Activated naive CD4-positive, alpha-beta T cell treated with anti-CD3 and anti-CD28 coated beads, Interleukin-2, amount 10 ng/mL, durations not matched to agents 7 days and 5 days (primary cell): ENCODE measurements around the gene ENPP7.

ENCODE experiments used
- CTCF ChIA-PET: fragments of 350-600 bp; sonication (Branson Sonifier 250); formaldehyde crosslinking; loops from one replicate; lab custom pipeline; 2021; ENCODE audit warnings: antibody characterized with exemption; lab: Charles Lee
- DNase-seq: peaks from one replicate; pipeline ENCODE4 v3.0.0-alpha.2; 2020
- H3K27ac Mint-ChIP-seq: one replicate; pipeline ENCODE4 v1.8.0; 2021; ENCODE audit warnings: mild to moderate bottlenecking, moderate library complexity, mixed read lengths
- H3K27me3 Mint-ChIP-seq: one replicate; pipeline ENCODE4 v1.8.0; 2021; ENCODE audit warnings: mild to moderate bottlenecking, mixed read lengths
- H3K36me3 Mint-ChIP-seq: one replicate; pipeline ENCODE4 v1.8.0; 2021; ENCODE audit warnings: mixed read lengths
- H3K4me1 Mint-ChIP-seq: one replicate; pipeline ENCODE4 v1.8.0; 2021; ENCODE audit warnings: mixed read lengths
- H3K4me3 Mint-ChIP-seq: one replicate; pipeline ENCODE4 v1.8.0; 2021; ENCODE audit warnings: mild to moderate bottlenecking, moderate library complexity, mixed read lengths
- H3K9me3 Mint-ChIP-seq: one replicate; pipeline ENCODE4 v1.8.0; 2021; ENCODE audit warnings: mixed read lengths

Gene ENPP7

DNA sequence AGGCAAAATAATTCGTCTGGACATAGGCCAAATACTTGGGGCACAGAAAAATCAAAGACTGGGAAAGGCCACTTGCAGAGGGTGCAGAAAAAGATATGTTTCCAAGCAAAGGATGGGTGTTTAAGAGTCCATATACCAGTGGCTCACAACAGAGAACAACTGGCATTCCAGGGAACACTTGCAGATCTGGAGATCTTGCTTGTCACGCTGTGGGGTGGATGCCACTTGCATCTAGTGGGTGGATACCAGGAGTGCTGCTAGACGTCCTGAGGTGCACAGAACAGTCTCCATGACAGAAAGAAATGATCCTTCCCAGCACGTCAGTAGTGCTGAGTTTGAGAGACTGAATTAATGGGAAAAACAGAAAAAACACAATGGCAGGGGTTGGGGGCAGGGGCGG, 57.7 kb downstream of the ENPP7 start:
- H3K36me3 Mint-ChIP-seq, result peaks cover 1% of the 10 kb centered on the region
- peaks cover 5% of the 10 kb centered on the region for H3K4me1 Mint-ChIP-seq
- DNase-seq, result no peak
- H3K4me3 Mint-ChIP-seq, result no peak overlapping the region
- CTCF ChIA-PET, result interaction anchor here (0.9 to 2.2 kb wide), 3 partner anchors 13 to 23 kb away, joined by 3 to 7 read pairs (median 3); no protein-coding TSS in a partner anchor
- H3K27me3 Mint-ChIP-seq, result peaks cover 93% of the 10 kb centered on the region
- no peaks in the 10 kb centered on the region for H3K9me3 Mint-ChIP-seq
- no peak overlapping the region for H3K27ac Mint-ChIP-seq

GRCh38 chr17:79788989-79789942, 58.5 kb downstream of the ENPP7 start:
- H3K36me3 Mint-ChIP-seq, result peaks cover 4% of the 10 kb centered on the region
- CTCF ChIA-PET, result interaction anchor here (0.7 to 2.2 kb wide), 6 partner anchors 14 to 54 kb away, joined by 3 to 7 read pairs (median 3); no protein-coding TSS in a partner anchor
- peaks cover 97% of the 10 kb centered on the region for H3K27me3 Mint-ChIP-seq
- no peak overlapping the region for H3K4me3 Mint-ChIP-seq
- peaks cover 8% of the 10 kb centered on the region for H3K4me1 Mint-ChIP-seq
- no peak overlapping the region for H3K27ac Mint-ChIP-seq
- H3K9me3 Mint-ChIP-seq, result no peaks in the 10 kb centered on the region
- no peak for DNase-seq

DNA sequence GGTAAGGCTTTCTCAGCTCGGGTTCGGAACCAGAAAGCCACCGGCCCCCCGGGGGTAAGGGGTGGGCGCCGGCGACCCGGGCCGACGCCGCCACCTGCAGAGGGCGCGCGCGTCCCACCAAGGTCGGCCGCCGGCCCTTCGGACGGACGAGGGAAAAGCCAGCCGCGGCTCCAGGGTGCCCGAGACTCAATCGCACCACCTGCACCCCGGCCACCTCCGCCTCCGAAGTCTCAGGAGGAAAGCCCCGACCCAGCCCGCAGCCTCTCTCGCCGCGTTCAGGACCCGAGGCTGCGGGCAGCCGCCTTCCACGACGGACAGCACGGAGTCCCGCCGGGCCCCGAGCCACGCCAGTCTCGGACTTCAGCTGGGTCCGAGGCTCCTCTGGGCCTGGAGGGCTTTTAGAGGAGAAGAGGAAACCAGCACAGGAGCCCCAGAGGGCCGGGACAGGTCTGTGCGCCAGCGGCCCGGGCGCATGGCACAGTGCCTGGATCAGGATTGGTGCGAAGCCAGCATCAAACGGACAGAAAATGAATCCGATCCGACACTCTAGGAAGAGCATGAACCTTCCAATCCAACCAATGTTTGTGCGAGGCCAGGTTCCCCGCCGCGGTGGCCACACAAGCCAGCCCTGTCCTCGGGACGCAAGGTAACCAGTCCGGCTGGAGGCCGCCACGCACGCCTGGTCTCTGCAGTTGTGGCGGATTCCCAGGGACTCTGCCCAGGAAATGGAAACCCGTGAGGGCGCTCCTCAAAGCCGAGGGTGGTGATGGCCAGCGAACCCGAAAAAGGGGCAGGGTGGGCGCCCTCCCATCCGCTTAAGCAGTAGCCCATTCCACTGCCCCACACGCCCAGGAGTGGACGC, 59.4 kb downstream of the ENPP7 start:
- H3K27me3 Mint-ChIP-seq, result peaks cover 95% of the 10 kb centered on the region
- no peaks in the 10 kb centered on the region for H3K9me3 Mint-ChIP-seq
- no peak for DNase-seq
- H3K36me3 Mint-ChIP-seq, result peaks cover 6% of the 10 kb centered on the region
- H3K4me3 Mint-ChIP-seq, result no peak overlapping the region
- H3K27ac Mint-ChIP-seq, result no peak overlapping the region
- CTCF ChIA-PET, result interaction anchor here (0.7 to 2.2 kb wide), 5 partner anchors 15 to 53 kb away, joined by 3 to 7 read pairs (median 3); no protein-coding TSS in a partner anchor
- peaks cover 8% of the 10 kb centered on the region for H3K4me1 Mint-ChIP-seq

DNA sequence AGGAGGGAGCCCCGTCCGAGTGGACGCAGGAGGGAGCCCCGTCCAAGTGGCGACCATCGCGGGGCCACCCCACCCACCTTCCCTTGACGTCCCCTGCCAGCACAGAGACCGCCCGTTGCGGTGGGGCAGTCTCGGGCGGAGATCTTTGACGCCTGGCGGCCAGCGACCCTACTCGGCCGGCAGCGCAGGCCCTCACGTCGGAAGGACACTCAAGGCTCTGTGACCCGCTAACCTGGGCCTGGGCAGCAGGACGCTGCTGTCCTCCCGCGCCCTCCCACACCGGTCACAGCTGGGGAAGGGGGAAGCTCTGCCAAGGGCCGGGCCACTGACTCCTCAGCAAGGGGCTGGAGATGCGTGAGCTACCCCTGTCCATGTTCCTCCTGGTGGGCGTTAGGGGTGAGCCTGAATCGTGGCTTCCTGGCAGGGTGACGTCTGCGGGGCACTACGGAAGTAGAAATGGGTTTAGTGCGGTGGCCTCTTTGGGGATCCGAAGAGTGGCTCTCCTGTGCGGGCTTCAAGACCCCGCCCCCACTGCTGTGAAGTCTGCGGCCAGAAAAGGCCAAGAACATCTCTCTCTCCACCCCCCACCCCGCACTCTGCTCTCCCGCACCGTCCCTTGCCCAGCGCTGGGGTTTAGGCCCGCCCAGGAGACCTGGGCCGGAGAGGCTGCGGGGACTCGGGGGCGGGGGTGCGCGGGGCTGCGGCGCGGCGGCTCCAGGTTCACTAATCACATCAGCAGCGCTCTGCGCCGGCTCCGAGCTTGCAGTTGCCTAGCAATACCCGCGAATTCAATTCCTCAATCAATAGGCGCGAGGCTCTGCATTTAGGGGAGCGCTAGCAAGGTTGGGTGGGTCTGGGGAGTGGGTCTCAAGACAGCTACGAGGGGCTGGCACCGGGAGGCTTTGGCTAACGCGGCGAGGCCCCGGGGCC, 60.3 kb downstream of the ENPP7 start:
- peaks cover 9% of the 10 kb centered on the region for H3K36me3 Mint-ChIP-seq
- peaks cover 14% of the 10 kb centered on the region for H3K4me1 Mint-ChIP-seq
- no peaks in the 10 kb centered on the region for H3K9me3 Mint-ChIP-seq
- CTCF ChIA-PET, result interaction anchor here (0.7 to 2.2 kb wide), 3 partner anchors 14 to 46 kb away, joined by 4 to 7 read pairs (median 5); no protein-coding TSS in a partner anchor
- no peak overlapping the region for H3K27ac Mint-ChIP-seq
- no peak overlapping the region for H3K4me3 Mint-ChIP-seq
- no peak for DNase-seq
- H3K27me3 Mint-ChIP-seq, result peaks cover 93% of the 10 kb centered on the region

DNA sequence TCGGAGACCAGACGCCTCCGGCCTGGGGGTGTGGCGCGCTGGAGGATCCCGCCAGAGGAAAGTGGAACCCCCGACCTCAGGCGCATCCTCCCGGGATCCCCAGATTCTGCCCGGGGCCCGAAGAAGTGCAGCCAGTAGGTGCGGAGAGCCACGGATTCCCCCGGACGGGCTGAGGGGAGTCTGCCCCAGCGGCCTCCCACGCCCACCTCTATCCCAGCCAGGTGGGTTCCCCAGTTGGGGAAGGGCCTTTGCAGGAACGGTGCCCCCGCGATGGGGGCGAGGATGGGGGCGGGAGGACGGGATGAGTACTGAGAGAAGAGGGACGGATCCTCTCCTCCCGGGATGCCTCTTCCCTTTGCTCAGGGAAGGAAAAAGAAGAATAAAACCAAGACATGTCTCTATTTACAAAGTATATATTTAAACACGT, 61.0 kb downstream of the ENPP7 start:
- no peak for DNase-seq
- H3K27ac Mint-ChIP-seq, result no peak overlapping the region
- CTCF ChIA-PET, result interaction anchor here (0.7 kb wide), 1 partner anchor 47 kb away, joined by 4 read pairs; no protein-coding TSS in a partner anchor
- peaks cover 9% of the 10 kb centered on the region for H3K36me3 Mint-ChIP-seq
- peaks cover 18% of the 10 kb centered on the region for H3K4me1 Mint-ChIP-seq
- H3K9me3 Mint-ChIP-seq, result no peaks in the 10 kb centered on the region
- peaks cover 92% of the 10 kb centered on the region for H3K27me3 Mint-ChIP-seq
- H3K4me3 Mint-ChIP-seq, result no peak overlapping the region
